Astrocyte (in vitro differentiated cells and primary cell): ENCODE measurements around the gene UBALD1. TPM values are rescaled to one million over a fixed set of nuclear protein-coding genes. Genes with fewer than 3 reads are reported as not detected.
A peak's percentile ranks its signal among the peaks of the same experiment; 100 is the strongest.

Source experiments
- DNase-seq: peaks from one replicate; pipeline ENCODE4 v3.0.0-alpha.2; 2010; ENCODE audit warnings: low read depth
- FAIRE-seq: peaks from 2 replicates; lab custom pipeline; 2011; peaks lifted over from hg19 to GRCh38; lab: Jason Lieb, UNC
- H2AFZ ChIP-seq: 2 replicates; pipeline ENCODE4 v1.6.0; 2012; ENCODE audit warnings: low read depth, low read length, inconsistent platforms
- H3K27ac ChIP-seq: 2 replicates; pipeline ENCODE4 v1.5.1; 2011; ENCODE audit warnings: low read depth, low read length, inconsistent platforms
- H3K27me3 ChIP-seq: 2 replicates; pipeline ENCODE4 v1.6.0; 2011; ENCODE audit warnings: low read length, inconsistent platforms; ENCODE audit not compliant: insufficient read depth
- H3K36me3 ChIP-seq: 2 replicates; pipeline ENCODE4 v1.5.1; 2011; ENCODE audit warnings: low read length, inconsistent platforms; ENCODE audit not compliant: insufficient read depth
- H3K4me1 ChIP-seq: 2 replicates; pipeline ENCODE4 v1.5.1; 2011; ENCODE audit warnings: low read length, inconsistent platforms; ENCODE audit not compliant: insufficient read depth
- H3K4me2 ChIP-seq: 2 replicates; pipeline ENCODE4 v1.6.0; 2012; ENCODE audit warnings: low read length, inconsistent platforms
- H3K4me3 ChIP-seq: 2 replicates; pipeline ENCODE4 v1.5.1; 2011; ENCODE audit warnings: low read depth, mild to moderate bottlenecking, low read length, inconsistent platforms; ENCODE audit not compliant: insufficient read depth
- H3K79me2 ChIP-seq: 2 replicates; pipeline ENCODE4 v1.6.0; 2012; ENCODE audit warnings: mild to moderate bottlenecking, low read length, inconsistent platforms; ENCODE audit not compliant: insufficient read depth
- H3K9ac ChIP-seq: 2 replicates; pipeline ENCODE4 v1.6.0; 2012; ENCODE audit warnings: mild to moderate bottlenecking, low read length, inconsistent platforms
- H3K9me3 ChIP-seq: 2 replicates; pipeline ENCODE4 v1.5.1; 2012; ENCODE audit warnings: low read depth, mild to moderate bottlenecking, low read length, inconsistent platforms; ENCODE audit not compliant: insufficient read depth
- H4K20me1 ChIP-seq: 2 replicates; pipeline ENCODE4 v1.6.0; 2012; ENCODE audit warnings: low read length, inconsistent platforms; ENCODE audit not compliant: insufficient read depth
- H3K27ac Mint-ChIP-seq: one replicate; pipeline ENCODE4 v1.8.0; 2021; ENCODE audit warnings: mild to moderate bottlenecking, mixed read lengths; ENCODE audit not compliant: unreplicated experiment
- H3K27me3 Mint-ChIP-seq: one replicate; pipeline ENCODE4 v1.8.0; 2021; ENCODE audit warnings: low read depth, mixed read lengths; ENCODE audit not compliant: unreplicated experiment
- H3K36me3 Mint-ChIP-seq: one replicate; pipeline ENCODE4 v1.8.0; 2021; ENCODE audit warnings: low read depth, mixed read lengths; ENCODE audit not compliant: unreplicated experiment
- H3K4me1 Mint-ChIP-seq: one replicate; pipeline ENCODE4 v1.8.0; 2021; ENCODE audit warnings: low read depth, mixed read lengths; ENCODE audit not compliant: unreplicated experiment
- H3K4me3 Mint-ChIP-seq: one replicate; pipeline ENCODE4 v1.8.0; 2021; ENCODE audit warnings: mild to moderate bottlenecking, moderate library complexity, mixed read lengths; ENCODE audit not compliant: unreplicated experiment
- H3K9me3 Mint-ChIP-seq: one replicate; pipeline ENCODE4 v1.8.0; 2021; ENCODE audit warnings: mild to moderate bottlenecking, mixed read lengths; ENCODE audit not compliant: unreplicated experiment
- CTCF ChIP-seq: IDR thresholded peaks from 2 replicates; pipeline ENCODE4 v1.5.1; 2011; ENCODE audit warnings: low read depth, mild to moderate bottlenecking, inconsistent platforms, low read length, moderate library complexity; ENCODE audit not compliant: insufficient read depth
- EZH2 ChIP-seq: IDR thresholded peaks from 2 replicates; pipeline ENCODE4 v1.6.1; 2012; ENCODE audit warnings: mild to moderate bottlenecking, low read length, inconsistent platforms; ENCODE audit not compliant: insufficient read depth
- total RNA-seq: library from RNA; stranded (reverse); gene quantifications from 2 replicates; pipeline ENCODE4 v1.2.1, GENCODE V29; 2021

UBALD1 gene
- total RNA-seq, 1 donor from 2014 or later, result 53.0 TPM

- H4K20me1 ChIP-seq, result no peaks in the 10 kb centered on the region
- no peaks in the 10 kb centered on the region for H3K4me1 ChIP-seq
- no peaks in the 10 kb centered on the region for H3K36me3 Mint-ChIP-seq
- H3K27me3 Mint-ChIP-seq, result peaks cover 20% of the 10 kb centered on the region
- no peaks in the 10 kb centered on the region for H3K79me2 ChIP-seq
- TF ChIP-seq EZH2, result no peak
- no peak for TF ChIP-seq CTCF
- H2AFZ ChIP-seq, result no peak overlapping the region
- no peaks in the 10 kb centered on the region for H3K36me3 ChIP-seq
- no peak overlapping the region for H3K4me3 ChIP-seq
- H3K27me3 ChIP-seq, result peaks cover 7% of the 10 kb centered on the region
- no peak overlapping the region for H3K4me2 ChIP-seq
- H3K9ac ChIP-seq, result no peak overlapping the region
- H3K9me3 ChIP-seq, result no peaks in the 10 kb centered on the region
- FAIRE-seq (no peak), DNase-seq (no peak)
- no peak overlapping the region for H3K27ac Mint-ChIP-seq
- no peaks in the 10 kb centered on the region for H3K9me3 Mint-ChIP-seq
- H3K27ac ChIP-seq, result no peak overlapping the region
- no peak overlapping the region for H3K4me3 Mint-ChIP-seq
- no peaks in the 10 kb centered on the region for H3K4me1 Mint-ChIP-seq
Observed at GRCh38 chr16:4599037-4599436, 15.7 kb downstream of the UBALD1 start.

- Histone ChIP-seq H3K27ac (no peak overlapping the region), H3K9me3 (no peaks in the 10 kb centered on the region), H2AFZ (no peak overlapping the region), H3K79me2 (no peaks in the 10 kb centered on the region), H3K4me2 (no peak overlapping the region), H3K4me1 (no peaks in the 10 kb centered on the region), H3K4me3 (no peak overlapping the region), H3K27me3 (peaks cover 3% of the 10 kb centered on the region), H3K36me3 (no peaks in the 10 kb centered on the region), H4K20me1 (no peaks in the 10 kb centered on the region), H3K9ac (no peak overlapping the region)
- H3K27ac Mint-ChIP-seq, result no peak overlapping the region
- FAIRE-seq, result no peak
- peak; percentile 32 for DNase-seq
- TF ChIP-seq CTCF (no peak), EZH2 (no peak)
- H3K27me3 Mint-ChIP-seq, result peaks cover 28% of the 10 kb centered on the region
- no peaks in the 10 kb centered on the region for H3K4me1 Mint-ChIP-seq
- no peak overlapping the region for H3K4me3 Mint-ChIP-seq
- H3K36me3 Mint-ChIP-seq, result no peaks in the 10 kb centered on the region
- H3K9me3 Mint-ChIP-seq, result no peaks in the 10 kb centered on the region
Observed at GRCh38 chr16:4597174-4597573, 17.5 kb downstream of the UBALD1 start.

- H3K36me3 Mint-ChIP-seq, result no peaks in the 10 kb centered on the region
- H3K27ac Mint-ChIP-seq, result peak overlapping the region; percentile 91
- no peaks in the 10 kb centered on the region for H3K4me1 Mint-ChIP-seq
Observed at GRCh38 chr16:4594433-4595410, 20.0 kb downstream of the UBALD1 start.

More at GRCh38 chr16:4594433-4595410, 20.0 kb downstream of the UBALD1 start:
- TF ChIP-seq CTCF (no peak), EZH2 (no peak)
- Mint-ChIP-seq H3K27me3 (peaks cover 30% of the 10 kb centered on the region), H3K4me3 (no peak overlapping the region), H3K9me3 (no peaks in the 10 kb centered on the region)
- H3K9ac ChIP-seq, result no peak overlapping the region
- no peaks in the 10 kb centered on the region for H3K27me3 ChIP-seq
- FAIRE-seq (no peak), DNase-seq (no peak)
- no peaks in the 10 kb centered on the region for H3K36me3 ChIP-seq
- H3K79me2 ChIP-seq, result no peaks in the 10 kb centered on the region
- H4K20me1 ChIP-seq, result no peaks in the 10 kb centered on the region
- H3K4me2 ChIP-seq, result no peak overlapping the region
- no peaks in the 10 kb centered on the region for H3K4me1 ChIP-seq
- H3K4me3 ChIP-seq, result no peak overlapping the region
- H3K9me3 ChIP-seq, result no peaks in the 10 kb centered on the region
- H2AFZ ChIP-seq, result no peak overlapping the region
- H3K27ac ChIP-seq, result no peak overlapping the region
